ENCODE data around the gene ADGRB2. TPM values are rescaled to one million over a fixed set of nuclear protein-coding genes. Genes with fewer than 3 reads are reported as not detected.

Gene ADGRB2
- total and polyA plus RNA-seq, 8 donors = 0.61 to 4.9 (median 1.9) TPM; not detected in 1

DNA sequence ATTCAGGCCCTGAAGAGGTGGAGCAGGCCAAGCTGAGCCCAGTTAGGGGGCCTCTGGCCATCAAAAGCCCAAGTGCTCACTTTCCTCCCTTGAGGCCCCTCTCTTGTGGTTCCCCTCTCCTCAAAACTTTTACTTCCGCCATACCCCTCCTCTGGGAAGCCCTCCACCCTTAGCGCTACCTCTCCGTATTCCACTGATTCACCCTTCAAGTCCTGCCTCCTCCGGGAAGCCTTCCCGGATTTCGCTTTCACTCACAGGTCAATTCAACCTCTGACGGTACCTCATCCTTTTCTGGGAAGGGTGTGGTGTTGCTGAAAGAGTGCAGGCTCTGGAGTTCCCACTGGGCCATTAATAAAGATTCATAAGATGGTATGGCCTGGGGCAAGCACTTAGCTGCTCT is 32.6 kb upstream of the ADGRB2 start:
- Histone ChIP-seq H3K4me1 (no peaks in the 10 kb centered on the region), H3K27ac (no peak overlapping the region), H3K4me3 (peak overlapping the region in 1 of 4 donors; percentile 3), H3K36me3 (no peaks in the 10 kb centered on the region), H3K27me3 (peaks cover 0 to 20% (median 0%) of the 10 kb centered on the region in 3 donors), H3K9me3 (no peaks in the 10 kb centered on the region)
- TF ChIP-seq POLR2AphosphoS5 (IDR thresholded peaks at IDR 0.05) (no peak), POLR2A (IDR thresholded peaks at IDR 0.05) (no peak), EP300 (IDR thresholded peaks at IDR 0.05) (no peak)
- TF ChIP-seq, protein P1, sequence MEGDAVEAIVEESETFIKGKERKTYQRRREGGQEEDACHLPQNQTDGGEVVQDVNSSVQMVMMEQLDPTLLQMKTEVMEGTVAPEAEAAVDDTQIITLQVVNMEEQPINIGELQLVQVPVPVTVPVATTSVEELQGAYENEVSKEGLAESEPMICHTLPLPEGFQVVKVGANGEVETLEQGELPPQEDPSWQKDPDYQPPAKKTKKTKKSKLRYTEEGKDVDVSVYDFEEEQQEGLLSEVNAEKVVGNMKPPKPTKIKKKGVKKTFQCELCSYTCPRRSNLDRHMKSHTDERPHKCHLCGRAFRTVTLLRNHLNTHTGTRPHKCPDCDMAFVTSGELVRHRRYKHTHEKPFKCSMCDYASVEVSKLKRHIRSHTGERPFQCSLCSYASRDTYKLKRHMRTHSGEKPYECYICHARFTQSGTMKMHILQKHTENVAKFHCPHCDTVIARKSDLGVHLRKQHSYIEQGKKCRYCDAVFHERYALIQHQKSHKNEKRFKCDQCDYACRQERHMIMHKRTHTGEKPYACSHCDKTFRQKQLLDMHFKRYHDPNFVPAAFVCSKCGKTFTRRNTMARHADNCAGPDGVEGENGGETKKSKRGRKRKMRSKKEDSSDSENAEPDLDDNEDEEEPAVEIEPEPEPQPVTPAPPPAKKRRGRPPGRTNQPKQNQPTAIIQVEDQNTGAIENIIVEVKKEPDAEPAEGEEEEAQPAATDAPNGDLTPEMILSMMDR (IDR thresholded peaks at IDR 0.05) = no peak
- intact Hi-C loops (cut with DNase I; ENCODE audit: low total_unique reads) = no loop called here
- WGBS, 5 donors = 87 to 93% (median 91%) methylated on average over 7 of the region's 7 CpGs
- DNase-seq = no peak

DNA sequence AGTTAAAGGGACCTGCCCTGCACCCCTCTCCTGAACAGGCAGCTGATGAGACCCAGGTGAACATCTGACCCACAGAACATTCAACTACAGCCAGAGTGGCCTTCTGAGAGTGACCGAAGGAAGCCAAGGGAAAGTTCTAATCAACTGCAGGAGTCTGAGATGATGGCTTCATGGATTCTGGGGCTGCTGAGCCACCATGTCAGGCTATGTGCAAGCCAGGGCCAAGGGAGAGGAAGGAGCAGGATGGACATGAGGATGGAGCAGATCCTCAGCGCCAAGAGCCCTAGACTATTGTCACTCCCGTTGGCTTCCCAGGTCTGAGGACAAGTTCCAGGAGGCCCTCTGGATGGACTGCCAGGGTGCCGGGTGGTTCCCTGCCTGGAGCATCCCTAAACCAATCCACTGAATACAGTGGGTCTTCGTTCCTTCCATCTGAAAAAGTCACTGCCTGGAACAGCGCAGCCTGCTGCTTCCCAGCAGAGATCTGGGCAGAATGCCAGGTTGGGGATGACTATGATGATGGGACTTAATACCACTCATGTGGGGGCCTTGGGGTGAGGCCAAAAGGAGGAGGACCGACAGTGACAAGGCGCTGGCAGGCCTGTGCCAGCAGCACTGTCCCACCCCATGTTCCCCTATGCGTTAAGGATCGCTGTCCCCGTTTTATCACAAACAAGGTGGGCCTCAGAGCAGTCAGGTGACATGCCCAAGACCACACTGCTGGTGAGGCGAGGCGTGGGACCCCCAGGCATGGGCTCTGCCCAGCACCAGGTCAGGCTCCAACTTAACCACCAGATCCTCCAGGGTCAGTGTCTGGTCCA is 31.9 kb upstream of the ADGRB2 start:
- Histone ChIP-seq H3K9me3 (no peaks in the 10 kb centered on the region), H3K36me3 (no peaks in the 10 kb centered on the region), H3K4me3 (no peak overlapping the region), H3K27me3 (peaks cover 0 to 20% (median 0%) of the 10 kb centered on the region in 3 donors), H3K4me1 (no peaks in the 10 kb centered on the region), H3K27ac (no peak overlapping the region)
- DNase-seq = peak; percentile 27 to 55
- 73 to 84% (median 80%) methylated on average over 12 to 13 of the region's 13 CpGs for WGBS, 5 donors
- TF ChIP-seq EP300 (IDR thresholded peaks at IDR 0.05) = no peak
- intact Hi-C loops (cut with DNase I; ENCODE audit: low total_unique reads) = no loop called here

DNA sequence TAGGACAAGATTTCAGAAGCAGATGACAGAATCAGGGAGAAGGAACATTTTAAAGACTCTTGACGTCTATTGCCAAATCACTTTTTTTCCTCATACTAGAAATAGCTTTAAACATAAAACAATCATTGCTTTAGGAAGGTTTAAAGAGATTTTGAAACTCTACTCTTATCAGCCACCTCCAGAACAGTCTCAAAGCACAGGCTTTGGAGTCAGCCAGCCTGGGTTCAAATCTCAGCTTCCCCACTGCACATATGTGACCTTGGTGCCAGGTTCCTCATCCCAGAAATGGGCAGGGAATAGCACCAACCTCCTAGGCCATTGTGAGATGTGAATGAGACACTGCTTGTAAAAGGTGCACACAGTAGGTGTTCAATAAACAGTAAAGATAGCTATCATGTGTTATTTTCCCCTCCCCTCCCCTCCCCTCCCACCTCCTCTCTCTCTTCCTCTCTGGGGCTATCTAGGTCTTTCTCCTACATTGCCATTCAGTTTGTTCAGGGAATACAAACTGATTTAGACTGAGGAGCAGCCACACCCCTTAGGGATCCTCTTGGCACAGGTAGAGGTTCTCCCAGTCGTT is 31.0 kb upstream of the ADGRB2 start:
- 56 to 70% (median 61%) methylated on average over 2 of the region's 2 CpGs for WGBS, 5 donors
- intact Hi-C loops (cut with DNase I; ENCODE audit: low total_unique reads) = no loop called here
- H3K27ac ChIP-seq = no peak overlapping the region
- H3K27me3 ChIP-seq = peaks cover 0 to 20% (median 0%) of the 10 kb centered on the region in 3 donors
- no peak for TF ChIP-seq POLR2A (IDR thresholded peaks at IDR 0.05)
- TF ChIP-seq POLR2AphosphoS5 (IDR thresholded peaks at IDR 0.05) = no peak
- TF ChIP-seq, protein P1 (IDR thresholded peaks at IDR 0.05) = no peak
- TF ChIP-seq EP300 (IDR thresholded peaks at IDR 0.05) = no peak
- H3K36me3 ChIP-seq = no peaks in the 10 kb centered on the region
- H3K9me3 ChIP-seq = no peaks in the 10 kb centered on the region
- no peak overlapping the region for H3K4me3 ChIP-seq
- no peaks in the 10 kb centered on the region for H3K4me1 ChIP-seq
- no peak for DNase-seq

DNA sequence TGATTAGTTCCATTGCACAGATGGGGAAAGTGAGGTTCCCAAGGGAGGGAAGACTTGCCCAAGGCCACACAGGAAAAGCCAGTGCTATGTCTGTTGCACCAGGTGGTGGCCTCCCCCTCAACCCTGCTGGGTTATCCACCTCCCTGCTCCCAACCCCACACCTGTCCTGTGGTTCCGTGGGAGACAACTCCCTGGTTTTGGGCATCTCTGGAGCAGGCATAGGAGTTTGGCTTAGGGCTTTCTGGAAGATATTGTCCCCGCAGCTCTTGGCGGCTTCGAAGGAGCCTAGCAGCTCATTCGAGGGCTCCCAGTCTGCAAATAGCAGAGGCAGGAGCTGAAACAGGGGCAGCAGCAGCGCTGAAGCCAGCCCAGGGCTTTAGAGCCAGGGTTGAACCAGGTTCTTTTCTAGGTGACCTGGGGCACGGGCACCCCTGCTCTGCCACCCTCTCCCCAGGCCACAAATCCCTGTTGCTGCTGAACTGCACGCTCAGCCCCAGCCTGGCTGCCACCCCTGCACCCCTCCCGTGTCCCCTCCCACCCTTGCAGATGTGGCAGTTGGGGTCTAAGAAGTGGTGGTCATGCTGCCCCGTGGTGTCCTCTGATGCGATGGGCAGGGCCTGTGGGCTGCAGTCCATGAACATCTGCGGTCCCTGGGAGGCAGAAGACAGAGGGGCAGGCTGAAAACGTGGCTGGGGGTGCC is 29.6 kb upstream of the ADGRB2 start:
- TF ChIP-seq, protein P1 (IDR thresholded peaks at IDR 0.05) = no peak
- TF ChIP-seq POLR2AphosphoS5 (IDR thresholded peaks at IDR 0.05) = no peak
- no peak for TF ChIP-seq POLR2A (IDR thresholded peaks at IDR 0.05)
- no peak for TF ChIP-seq EP300 (IDR thresholded peaks at IDR 0.05)
- WGBS, 5 donors = 81 to 88% (median 85%) methylated on average over 12 to 13 of the region's 13 CpGs
- no peak overlapping the region for H3K4me3 ChIP-seq
- no peak overlapping the region for H3K27ac ChIP-seq
- H3K36me3 ChIP-seq = no peaks in the 10 kb centered on the region
- no peaks in the 10 kb centered on the region for H3K9me3 ChIP-seq
- intact Hi-C loops (cut with DNase I; ENCODE audit: low total_unique reads) = loop anchor here (5.0 kb wide), 1 partner anchor 126 kb away; no protein-coding TSS in a partner anchor
- H3K4me1 ChIP-seq = peaks cover 3 to 9% (median 6%) of the 10 kb centered on the region in 4 donors
- DNase-seq = peak in 1 of 2 donors; percentile 16
- H3K27me3 ChIP-seq = peaks cover 0 to 20% (median 0%) of the 10 kb centered on the region in 3 donors
